H9 (cell line): Measurements from ENCODE around the gene DNASE1L1. TPM values are rescaled to one million over a fixed set of nuclear protein-coding genes. Genes with fewer than 3 reads are reported as not detected.

ENCODE experiments used
- DNase-seq: peaks from one replicate; pipeline ENCODE4 v3.0.0-alpha.2; 2017
- H2AFZ ChIP-seq: one replicate; pipeline ENCODE4 v1.6.1; 2013; ENCODE audit warnings: mild to moderate bottlenecking, low read length, control low read depth, moderate library complexity
- H2AK5ac ChIP-seq: 2 replicates; pipeline ENCODE4 v1.6.1; 2013; ENCODE audit warnings: low read length, control low read depth, mixed read lengths; ENCODE audit not compliant: insufficient read length
- H2BK120ac ChIP-seq: one replicate; pipeline ENCODE4 v1.6.1; 2013; ENCODE audit warnings: low read depth, mild to moderate bottlenecking, low read length, control low read depth, inconsistent platforms; ENCODE audit not compliant: poor library complexity, severe bottlenecking
- H2BK12ac ChIP-seq: 2 replicates; pipeline ENCODE4 v1.6.1; 2013; ENCODE audit warnings: low read length, control low read depth, mixed read lengths, low read depth; ENCODE audit not compliant: insufficient read length
- H2BK15ac ChIP-seq: 2 replicates; pipeline ENCODE4 v1.6.1; 2013; ENCODE audit warnings: low read depth, low read length, control low read depth
- H2BK20ac ChIP-seq: one replicate; pipeline ENCODE4 v1.6.1; 2013; ENCODE audit warnings: low read depth, mild to moderate bottlenecking, low read length, control low read depth, inconsistent platforms; ENCODE audit not compliant: poor library complexity, severe bottlenecking
- H2BK5ac ChIP-seq: 2 replicates; pipeline ENCODE4 v1.6.1; 2013; ENCODE audit warnings: low read length, control low read depth, mixed read lengths; ENCODE audit not compliant: insufficient read length
- H3K14ac ChIP-seq: 2 replicates; pipeline ENCODE4 v1.6.1; 2013; ENCODE audit warnings: low read length, control low read depth; ENCODE audit not compliant: insufficient read depth
- H3K18ac ChIP-seq: 2 replicates; pipeline ENCODE4 v1.6.1; 2013; ENCODE audit warnings: low read depth, mild to moderate bottlenecking, mixed read lengths, low read length, control low read depth; ENCODE audit not compliant: insufficient read length
- H3K23ac ChIP-seq: 2 replicates; pipeline ENCODE4 v1.6.1; 2013; ENCODE audit warnings: low read length, control low read depth, mixed read lengths, low read depth; ENCODE audit not compliant: insufficient read length
- H3K23me2 ChIP-seq: 2 replicates; pipeline ENCODE4 v1.6.1; 2013; ENCODE audit warnings: low read depth, mild to moderate bottlenecking, mixed read lengths, low read length, control low read depth; ENCODE audit not compliant: insufficient read length, poor library complexity, severe bottlenecking
- H3K27ac ChIP-seq: 2 replicates; pipeline ENCODE4 v1.5.1; 2013; ENCODE audit warnings: low read length, control low read depth, mixed read lengths, low read depth; ENCODE audit not compliant: insufficient read length
- H3K27me3 ChIP-seq: 2 replicates; pipeline ENCODE4 v1.6.1; 2013; ENCODE audit warnings: low read length, control low read depth, inconsistent platforms; ENCODE audit not compliant: insufficient read depth
- H3K4ac ChIP-seq: 2 replicates; pipeline ENCODE4 v1.6.1; 2013; ENCODE audit warnings: low read depth, mild to moderate bottlenecking, control low read depth, inconsistent platforms, low read length, moderate library complexity
- H3K4me1 ChIP-seq: 2 replicates; pipeline ENCODE4 v1.6.1; 2013; ENCODE audit warnings: low read length, control low read depth, inconsistent platforms; ENCODE audit not compliant: insufficient read depth
- H3K4me2 ChIP-seq: 2 replicates; pipeline ENCODE4 v1.6.1; 2013; ENCODE audit warnings: low read length, control low read depth, mixed read lengths; ENCODE audit not compliant: insufficient read length, insufficient read depth
- H3K56ac ChIP-seq: 2 replicates; pipeline ENCODE4 v1.6.1; 2013; ENCODE audit warnings: low read depth, mild to moderate bottlenecking, mixed read lengths, low read length, control low read depth; ENCODE audit not compliant: insufficient read length
- H3K79me1 ChIP-seq: 2 replicates; pipeline ENCODE4 v1.6.1; 2013; ENCODE audit warnings: low read depth, mild to moderate bottlenecking, moderate library complexity, low read length, control low read depth, inconsistent platforms; ENCODE audit not compliant: insufficient read depth, poor library complexity, severe bottlenecking
- H3K79me2 ChIP-seq: 2 replicates; pipeline ENCODE4 v1.6.1; 2013; ENCODE audit warnings: low read length, control low read depth, inconsistent platforms; ENCODE audit not compliant: insufficient read depth
- H3K9ac ChIP-seq: 2 replicates; pipeline ENCODE4 v1.6.1; 2013; ENCODE audit warnings: low read length, control low read depth, mixed read lengths; ENCODE audit not compliant: insufficient read length; ENCODE audit errors: extremely low read depth
- H3K9me3 ChIP-seq: one replicate; pipeline ENCODE4 v1.6.1; 2013; ENCODE audit warnings: low read depth, low read length, inconsistent platforms; ENCODE audit not compliant: control insufficient read depth
- H3T11ph ChIP-seq: one replicate; pipeline ENCODE4 v1.6.1; 2013; ENCODE audit warnings: mild to moderate bottlenecking, low read length, control low read depth, inconsistent platforms
- H4K20me1 ChIP-seq: one replicate; pipeline ENCODE4 v1.6.1; 2013; ENCODE audit not compliant: control insufficient read depth, insufficient read length, insufficient read depth
- H4K5ac ChIP-seq: 2 replicates; pipeline ENCODE4 v1.6.1; 2013; ENCODE audit warnings: low read depth, mild to moderate bottlenecking, mixed read lengths, low read length, control low read depth; ENCODE audit not compliant: insufficient read length
- H4K8ac ChIP-seq: replicated peaks from 2 replicates; pipeline ENCODE4 v1.6.1; 2013; ENCODE audit warnings: low read length, control low read depth, mixed read lengths, low read depth; ENCODE audit not compliant: insufficient read length
- H4K91ac ChIP-seq: 2 replicates; pipeline ENCODE4 v1.6.1; 2013; ENCODE audit warnings: low read depth, mild to moderate bottlenecking, moderate library complexity, mixed read lengths, low read length, control low read depth; ENCODE audit not compliant: insufficient read length
- H3K27ac Mint-ChIP-seq, 3 experiments: 2 replicates in 2 of 3; 3 replicates in 1 of 3; pipeline ENCODE4 v1.8.0; 2020 to 2021; ENCODE audit warnings: mixed read lengths in 3 of 3, mild to moderate bottlenecking in 1 of 3, moderate library complexity in 1 of 3
- H3K27me3 Mint-ChIP-seq: 2 replicates; pipeline ENCODE4 v1.8.0; 2021; ENCODE audit warnings: low read depth, mild to moderate bottlenecking, moderate library complexity, mixed read lengths
- H3K36me3 Mint-ChIP-seq, 3 experiments: 2 replicates in 2 of 3; 3 replicates in 1 of 3; pipeline ENCODE4 v1.8.0; 2020 to 2021; ENCODE audit warnings: low read depth in 3 of 3, mixed read lengths in 3 of 3; ENCODE audit not compliant: insufficient read depth in 1 of 3
- H3K4me1 Mint-ChIP-seq, 2 experiments: 2 replicates each; pipeline ENCODE4 v1.8.0; 2020; ENCODE audit warnings: mixed read lengths in 2 of 2
- H3K4me3 Mint-ChIP-seq, 2 experiments: 2 replicates in 1 of 2; 3 replicates in 1 of 2; pipeline ENCODE4 v1.8.0; 2020 to 2021; ENCODE audit warnings: mild to moderate bottlenecking in 2 of 2, mixed read lengths in 2 of 2, moderate library complexity in 1 of 2
- H3K9me3 Mint-ChIP-seq, 2 experiments: 2 replicates in 1 of 2; 3 replicates in 1 of 2; pipeline ENCODE4 v1.8.0; 2020; ENCODE audit warnings: mild to moderate bottlenecking in 2 of 2, mixed read lengths in 2 of 2, moderate library complexity in 1 of 2
- WGBS: extraction: QIAGEN DNeasy Blood & Tissue Kit; methylation state at CpG from one replicate; pipeline ENCODE4 v1.1.7; 2013; ENCODE audit warnings: missing lambda C conversion rate, low lambda C conversion rate, mixed read lengths; ENCODE audit not compliant: insufficient read length; ENCODE audit errors: extremely low coverage; 5-methylcytosine and 5-hydroxymethylcytosine counted together
- total RNA-seq: library from RNA; stranded (reverse); gene quantifications from 2 replicates; pipeline ENCODE4 v1.2.1, GENCODE V29; 2021
- TF ChIP-seq, protein P1 (sequence below): fragments of 200-600 bp; sonication (generic); conservative IDR thresholded peaks from 3 replicates; pipeline ENCODE4 v1.8.0; 2021; ENCODE audit warnings: antibody characterized with exemption, mild to moderate bottlenecking

The DNASE1L1 gene
- total RNA-seq, 1 experiment from 2014 or later, result 14.5 TPM

DNA sequence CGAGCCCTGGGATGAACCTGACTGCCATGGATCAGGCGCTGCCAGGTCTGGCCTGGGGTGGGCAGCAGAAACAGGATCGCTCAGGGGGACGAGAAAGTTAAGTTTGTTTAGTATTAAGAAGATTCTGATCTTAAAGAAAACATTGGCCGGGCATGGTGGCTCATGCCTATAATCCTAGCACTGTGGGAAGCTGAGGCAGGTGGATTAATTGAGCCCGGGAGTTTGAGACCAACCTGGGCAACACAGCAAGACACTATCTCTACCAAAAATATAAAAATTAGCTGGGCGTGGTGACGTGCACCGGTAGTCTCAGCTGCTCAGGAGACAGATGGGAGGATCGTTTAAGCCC is 33.9 kb downstream of the DNASE1L1 start:
- H4K8ac ChIP-seq, result no peak overlapping the region

More for the DNA sequence above, 33.9 kb downstream of the DNASE1L1 start:
- Histone ChIP-seq H2BK20ac (no peak overlapping the region), H2AK5ac (no peak overlapping the region), H2BK5ac (no peak overlapping the region), H3K9ac (no peak overlapping the region), H3K18ac (no peak overlapping the region), H3K9me3 (no peaks in the 10 kb centered on the region), H3K23me2 (peaks cover 9% of the 10 kb centered on the region), H3K23ac (no peak overlapping the region), H2BK15ac (no peak overlapping the region), H3K27me3 (no peaks in the 10 kb centered on the region), H3T11ph (no peak overlapping the region), H4K20me1 (no peaks in the 10 kb centered on the region), H3K4ac (no peak overlapping the region), H3K79me1 (no peaks in the 10 kb centered on the region), H3K4me1 (no peaks in the 10 kb centered on the region), H2BK120ac (no peak overlapping the region), H4K91ac (no peak overlapping the region), H3K4me2 (no peak overlapping the region), H3K27ac (no peak overlapping the region), H2AFZ (no peak overlapping the region), H3K14ac (no peak overlapping the region), H3K79me2 (peaks cover 4% of the 10 kb centered on the region; the same call in 1 of the 2 replicates), H4K5ac (no peak overlapping the region), H2BK12ac (no peak overlapping the region), H3K56ac (no peak overlapping the region)
- no CpG with 5 or more reads among the region's 10 CpGs for WGBS
- peak overlapping the region; percentile 19 to 33; a peak in 4 of 5 replicates for H3K4me3 Mint-ChIP-seq
- TF ChIP-seq, protein P1, sequence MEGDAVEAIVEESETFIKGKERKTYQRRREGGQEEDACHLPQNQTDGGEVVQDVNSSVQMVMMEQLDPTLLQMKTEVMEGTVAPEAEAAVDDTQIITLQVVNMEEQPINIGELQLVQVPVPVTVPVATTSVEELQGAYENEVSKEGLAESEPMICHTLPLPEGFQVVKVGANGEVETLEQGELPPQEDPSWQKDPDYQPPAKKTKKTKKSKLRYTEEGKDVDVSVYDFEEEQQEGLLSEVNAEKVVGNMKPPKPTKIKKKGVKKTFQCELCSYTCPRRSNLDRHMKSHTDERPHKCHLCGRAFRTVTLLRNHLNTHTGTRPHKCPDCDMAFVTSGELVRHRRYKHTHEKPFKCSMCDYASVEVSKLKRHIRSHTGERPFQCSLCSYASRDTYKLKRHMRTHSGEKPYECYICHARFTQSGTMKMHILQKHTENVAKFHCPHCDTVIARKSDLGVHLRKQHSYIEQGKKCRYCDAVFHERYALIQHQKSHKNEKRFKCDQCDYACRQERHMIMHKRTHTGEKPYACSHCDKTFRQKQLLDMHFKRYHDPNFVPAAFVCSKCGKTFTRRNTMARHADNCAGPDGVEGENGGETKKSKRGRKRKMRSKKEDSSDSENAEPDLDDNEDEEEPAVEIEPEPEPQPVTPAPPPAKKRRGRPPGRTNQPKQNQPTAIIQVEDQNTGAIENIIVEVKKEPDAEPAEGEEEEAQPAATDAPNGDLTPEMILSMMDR, result no peak
- H3K27me3 Mint-ChIP-seq, result no peaks in the 10 kb centered on the region; the same call in 1 of the 2 replicates
- H3K9me3 Mint-ChIP-seq, result peaks cover 40 to 49% of the 10 kb centered on the region in 2 experiments
- peaks cover 7 to 12% (median 9%) of the 10 kb centered on the region in 3 experiments; a peak in 6 of 7 replicates for H3K36me3 Mint-ChIP-seq
- H3K27ac Mint-ChIP-seq, result no peak overlapping the region
- peaks cover 2 to 25% of the 10 kb centered on the region in 2 experiments; a peak in 3 of 4 replicates for H3K4me1 Mint-ChIP-seq
- no peak for DNase-seq
